OCI-LY7 (cell line): ENCODE results near the gene DNM3.

Experiments used
- EZH2phosphoT487 ChIP-seq: fragments of 200-600 bp; sonication (generic); IDR thresholded peaks from 2 replicates; pipeline ENCODE4 v1.6.1; 2018; ENCODE audit warnings: low read depth, borderline replicate concordance, mild to moderate bottlenecking, mixed run types, antibody characterized with exemption, low read length, moderate library complexity, mixed read lengths
- TF ChIP-seq, protein P1 (sequence below): fragments of 200-600 bp; sonication (generic); conservative IDR thresholded peaks from 2 replicates; pipeline ENCODE4 v1.5.1; 2014; ENCODE audit warnings: mild to moderate bottlenecking, antibody characterized with exemption, low read length, moderate library complexity, mixed read lengths

DNA sequence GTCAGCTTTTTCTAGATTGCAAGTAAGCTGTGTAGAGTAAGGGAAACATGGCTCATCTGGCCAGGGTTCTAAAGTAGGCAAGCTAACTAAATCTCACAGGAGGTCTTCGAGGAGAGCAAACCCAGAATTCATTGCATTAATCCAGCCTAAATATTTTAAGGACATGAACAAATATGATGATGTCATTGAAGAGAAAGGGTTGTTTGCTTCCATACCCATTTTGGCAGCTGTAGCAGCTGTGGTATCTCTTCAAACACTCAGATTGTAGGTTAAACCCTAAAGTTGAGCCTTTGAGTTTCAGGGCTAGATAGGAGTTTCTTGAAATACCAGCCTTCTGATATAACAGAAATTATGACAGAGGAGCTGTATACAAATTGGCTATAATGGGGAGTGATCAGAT, 378.7 kb downstream of the DNM3 start:
- TF ChIP-seq, protein P1, sequence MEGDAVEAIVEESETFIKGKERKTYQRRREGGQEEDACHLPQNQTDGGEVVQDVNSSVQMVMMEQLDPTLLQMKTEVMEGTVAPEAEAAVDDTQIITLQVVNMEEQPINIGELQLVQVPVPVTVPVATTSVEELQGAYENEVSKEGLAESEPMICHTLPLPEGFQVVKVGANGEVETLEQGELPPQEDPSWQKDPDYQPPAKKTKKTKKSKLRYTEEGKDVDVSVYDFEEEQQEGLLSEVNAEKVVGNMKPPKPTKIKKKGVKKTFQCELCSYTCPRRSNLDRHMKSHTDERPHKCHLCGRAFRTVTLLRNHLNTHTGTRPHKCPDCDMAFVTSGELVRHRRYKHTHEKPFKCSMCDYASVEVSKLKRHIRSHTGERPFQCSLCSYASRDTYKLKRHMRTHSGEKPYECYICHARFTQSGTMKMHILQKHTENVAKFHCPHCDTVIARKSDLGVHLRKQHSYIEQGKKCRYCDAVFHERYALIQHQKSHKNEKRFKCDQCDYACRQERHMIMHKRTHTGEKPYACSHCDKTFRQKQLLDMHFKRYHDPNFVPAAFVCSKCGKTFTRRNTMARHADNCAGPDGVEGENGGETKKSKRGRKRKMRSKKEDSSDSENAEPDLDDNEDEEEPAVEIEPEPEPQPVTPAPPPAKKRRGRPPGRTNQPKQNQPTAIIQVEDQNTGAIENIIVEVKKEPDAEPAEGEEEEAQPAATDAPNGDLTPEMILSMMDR = no peak
- TF ChIP-seq EZH2phosphoT487 = no peak
